T-cell (primary cell): ENCODE results near the gene UVRAG. TPM values are rescaled to one million over a fixed set of nuclear protein-coding genes. Genes with fewer than 3 reads are reported as not detected.

Source experiments
- ATAC-seq, 4 experiments: fragments of 200-7000 bp in 3 of 4; fragments of 150-1000 bp in 1 of 4; cut with Tn5 transposase; replicated peaks in 1 of 4; 1 replicate in 3 of 4; 2 replicates in 1 of 4; pipeline ENCODE4 v1.10.0; 2021; ENCODE audit warnings: moderate library complexity in 3 of 4, mild to moderate bottlenecking in 2 of 4, moderate number of reproducible peaks in 1 of 4
- CTCF ChIA-PET, 2 donors: fragments of 300-600 bp; sonication (Branson Sonifier 250); formaldehyde crosslinking; loops; one replicate each; lab custom pipeline; 2022; ENCODE audit warnings: antibody characterized with exemption in 2 of 2; lab: Charles Lee
- POLR2A ChIA-PET, 2 donors: fragments of 300-600 bp; sonication (Branson Sonifier 250); formaldehyde crosslinking; loops; one replicate each; lab custom pipeline; 2022; ENCODE audit warnings: antibody characterized with exemption in 2 of 2; lab: Charles Lee
- DNase-seq, 35 experiments: peaks; one replicate each; pipeline versions ENCODE4 v3.0.0 to v3.0.0-alpha.2; 2013 to 2023
- H3K27ac ChIP-seq: one replicate; pipeline ENCODE4 v1.5.1; 2013; ENCODE audit warnings: low read length
- H3K27me3 ChIP-seq, 2 experiments: replicated peaks in 1 of 2; 1 replicate in 1 of 2; 2 replicates in 1 of 2; pipeline versions ENCODE4 v1.6.1 to v1.7.0; 2013; ENCODE audit warnings: low read length in 1 of 2, mixed read lengths in 1 of 2; ENCODE audit not compliant: control insufficient read depth in 2 of 2, insufficient read depth in 2 of 2; ENCODE audit errors: extremely low read depth in 1 of 2
- H3K36me3 ChIP-seq, 2 donors: 1 replicate in 1 of 2; 2 replicates in 1 of 2; pipeline versions ENCODE4 v1.6.1 to v1.7.0; 2013; ENCODE audit warnings: low read length in 1 of 2; ENCODE audit not compliant: control insufficient read depth in 2 of 2, insufficient read depth in 1 of 2; ENCODE audit errors: extremely low read depth in 1 of 2
- H3K4me1 ChIP-seq, 2 experiments: 1 replicate in 1 of 2; 2 replicates in 1 of 2; pipeline versions ENCODE4 v1.6.1 to v1.7.0; 2013; ENCODE audit warnings: low read length in 2 of 2, mixed read lengths in 1 of 2; ENCODE audit not compliant: insufficient read depth in 2 of 2, control insufficient read depth in 1 of 2; ENCODE audit errors: extremely low read depth in 1 of 2
- H3K4me3 ChIP-seq, 2 donors: 1 replicate in 1 of 2; 2 replicates in 1 of 2; pipeline versions ENCODE4 v1.5.1 to v1.7.0; 2013; ENCODE audit warnings: mild to moderate bottlenecking in 2 of 2, low read length in 1 of 2, moderate library complexity in 1 of 2; ENCODE audit not compliant: control insufficient read depth in 1 of 2; ENCODE audit errors: extremely low read depth in 1 of 2
- H3K9me3 ChIP-seq: 2 replicates; pipeline ENCODE4 v1.7.0; 2013
- H3K27ac Mint-ChIP-seq, 2 donors: one replicate each; pipeline ENCODE4 v1.8.0; 2020 to 2021; ENCODE audit warnings: mild to moderate bottlenecking in 2 of 2, mixed read lengths in 2 of 2
- H3K27me3 Mint-ChIP-seq, 2 donors: one replicate each; pipeline ENCODE4 v1.8.0; 2021 to 2022; ENCODE audit warnings: mixed read lengths in 2 of 2
- H3K36me3 Mint-ChIP-seq: one replicate; pipeline ENCODE4 v1.8.0; 2021; ENCODE audit warnings: mixed read lengths
- H3K4me1 Mint-ChIP-seq, 3 donors: one replicate each; pipeline ENCODE4 v1.8.0; 2020 to 2022; ENCODE audit warnings: mixed read lengths in 3 of 3, mild to moderate bottlenecking in 1 of 3
- H3K4me3 Mint-ChIP-seq, 3 donors: one replicate each; pipeline ENCODE4 v1.8.0; 2020 to 2022; ENCODE audit warnings: mild to moderate bottlenecking in 3 of 3, mixed read lengths in 3 of 3, moderate library complexity in 3 of 3
- H3K9me3 Mint-ChIP-seq, 3 donors: one replicate each; pipeline ENCODE4 v1.8.0; 2020 to 2022; ENCODE audit warnings: mixed read lengths in 3 of 3
- WGBS: methylation state at CpG from one replicate; pipeline ENCODE4 v1.1.5; 2013; ENCODE audit warnings: missing lambda C conversion rate; ENCODE audit not compliant: insufficient coverage; 5-methylcytosine and 5-hydroxymethylcytosine counted together
- total RNA-seq, 35 experiments: library from RNA in 6 of 35; stranded (reverse) in 6 of 35; fragments of 120-200 nt in 1 of 35; gene quantifications; one replicate each; pipeline versions ENCODE4 v1.2.1 to v1.2.4 and lab custom pipeline; 2013 to 2026

UVRAG gene
- total RNA-seq, 5 donors from 2014 or later (not counting 1 experiment from before 2014, with no cell fraction given): 22.4 to 32.8 (median 27.6) TPM

GRCh38 chr11:75768909-75769771, 45.9 kb upstream of the UVRAG start:
- ATAC-seq (peak in 1 of 4 experiments; percentile 8), DNase-seq (peak in 1 of 35 experiments; percentile 8)
- Histone ChIP-seq H3K9me3 (no peaks in the 10 kb centered on the region), H3K4me3 (peak overlapping the region; percentile 47 to 66), H3K27ac (no peak overlapping the region), H3K36me3 (no peaks in the 10 kb centered on the region), H3K27me3 (peaks cover 3 to 29% of the 10 kb centered on the region in 2 experiments), H3K4me1 (peaks cover 5 to 18% of the 10 kb centered on the region in 2 experiments)
- no peaks in the 10 kb centered on the region for H3K36me3 Mint-ChIP-seq
- peaks cover 13 to 20% of the 10 kb centered on the region in 2 donors for H3K27me3 Mint-ChIP-seq
- no peak overlapping the region for H3K27ac Mint-ChIP-seq
- WGBS: 18% methylated on average over 29 of the region's 46 CpGs
- CTCF ChIA-PET: interaction anchor here in 1 of 2 donors (0.5 to 1.3 kb wide), 2 partner anchors 63 to 1020 kb away, joined by 3 to 4 read pairs; no protein-coding TSS in a partner anchor
- peaks cover 11 to 27% (median 15%) of the 10 kb centered on the region in 3 donors for H3K4me1 Mint-ChIP-seq
- POLR2A ChIA-PET: no interaction called here
- H3K4me3 Mint-ChIP-seq: peak overlapping the region; percentile 45 to 86 (median 63)
- no peaks in the 10 kb centered on the region for H3K9me3 Mint-ChIP-seq

- H3K4me3 ChIP-seq: no peak overlapping the region
- H3K4me1 Mint-ChIP-seq: peaks cover 11 to 27% (median 15%) of the 10 kb centered on the region in 3 donors
- peaks cover 3 to 29% of the 10 kb centered on the region in 2 experiments for H3K27me3 ChIP-seq
- WGBS: 70% methylated on average over 4 of the region's 5 CpGs
- DNase-seq: no peak
- no peaks in the 10 kb centered on the region for H3K36me3 Mint-ChIP-seq
- peak overlapping the region; percentile 28 to 86 (median 50) for H3K4me3 Mint-ChIP-seq
- no peaks in the 10 kb centered on the region for H3K9me3 ChIP-seq
- ChIA-PET POLR2A (no interaction called here), CTCF (interaction anchor here in 1 of 2 donors (1.3 kb wide), 1 partner anchor 64 kb away, joined by 4 read pairs; no protein-coding TSS in a partner anchor)
- no peak for ATAC-seq
- H3K27ac ChIP-seq: no peak overlapping the region
- H3K27ac Mint-ChIP-seq: no peak overlapping the region
- H3K27me3 Mint-ChIP-seq: peaks cover 13 to 20% of the 10 kb centered on the region in 2 donors
- no peaks in the 10 kb centered on the region for H3K36me3 ChIP-seq
- H3K4me1 ChIP-seq: peaks cover 5 to 18% of the 10 kb centered on the region in 2 experiments
- no peaks in the 10 kb centered on the region for H3K9me3 Mint-ChIP-seq
Observed at GRCh38 chr11:75770102-75770501, 44.9 kb upstream of the UVRAG start.

GRCh38 chr11:75771646-75772410, 43.2 kb upstream of the UVRAG start:
- H3K36me3 ChIP-seq: no peaks in the 10 kb centered on the region
- H3K4me1 Mint-ChIP-seq: peaks cover 11 to 27% (median 15%) of the 10 kb centered on the region in 3 donors
- CTCF ChIA-PET: interaction anchor here in 1 of 2 donors (0.6 kb wide), 1 partner anchor 33 kb away, joined by 7 read pairs; no protein-coding TSS in a partner anchor
- H3K27ac Mint-ChIP-seq: no peak overlapping the region
- H3K27me3 Mint-ChIP-seq: peaks cover 13 to 20% of the 10 kb centered on the region in 2 donors
- 89% methylated on average over 4 of the region's 6 CpGs for WGBS
- H3K27me3 ChIP-seq: peaks cover 3 to 29% of the 10 kb centered on the region in 2 experiments
- peak in 1 of 35 experiments; percentile 31 for DNase-seq
- peaks cover 5 to 18% of the 10 kb centered on the region in 2 experiments for H3K4me1 ChIP-seq
- H3K4me3 ChIP-seq: no peak overlapping the region
- POLR2A ChIA-PET: no interaction called here
- H3K9me3 ChIP-seq: no peaks in the 10 kb centered on the region
- no peak for ATAC-seq
- H3K9me3 Mint-ChIP-seq: no peaks in the 10 kb centered on the region
- no peak overlapping the region for H3K4me3 Mint-ChIP-seq
- no peak overlapping the region for H3K27ac ChIP-seq
- H3K36me3 Mint-ChIP-seq: no peaks in the 10 kb centered on the region

GRCh38 chr11:75773595-75774353, 41.2 kb upstream of the UVRAG start:
- Histone ChIP-seq H3K27me3 (peaks cover 3 to 16% of the 10 kb centered on the region in 2 experiments), H3K27ac (no peak overlapping the region), H3K4me1 (peaks cover 3 to 15% of the 10 kb centered on the region in 2 experiments), H3K36me3 (no peaks in the 10 kb centered on the region), H3K9me3 (no peaks in the 10 kb centered on the region), H3K4me3 (no peak overlapping the region)
- H3K27ac Mint-ChIP-seq: peak overlapping the region in 1 of 2 donors; percentile 13
- H3K4me3 Mint-ChIP-seq: no peak overlapping the region
- ATAC-seq (no peak), DNase-seq (peak in 1 of 35 experiments; percentile 43)
- CTCF ChIA-PET: interaction anchor here in 1 of 2 donors (1.1 kb wide), 1 partner anchor 68 kb away, joined by 3 read pairs; no protein-coding TSS in a partner anchor
- H3K9me3 Mint-ChIP-seq: no peaks in the 10 kb centered on the region
- H3K4me1 Mint-ChIP-seq: peaks cover 0 to 28% (median 10%) of the 10 kb centered on the region in 3 donors
- H3K36me3 Mint-ChIP-seq: no peaks in the 10 kb centered on the region
- H3K27me3 Mint-ChIP-seq: peaks cover 7 to 13% of the 10 kb centered on the region in 2 donors
- WGBS: 5% methylated on average over 2 of the region's 5 CpGs
- POLR2A ChIA-PET: interaction anchor here in 1 of 2 donors (0.5 kb wide), 1 partner anchor 625 kb away, joined by 3 read pairs; no protein-coding TSS in a partner anchor

- Histone ChIP-seq H3K27me3 (peaks cover 0 to 5% of the 10 kb centered on the region in 2 experiments), H3K4me1 (peaks cover 0 to 8% of the 10 kb centered on the region in 2 experiments), H3K4me3 (no peak overlapping the region), H3K36me3 (no peaks in the 10 kb centered on the region), H3K9me3 (no peaks in the 10 kb centered on the region), H3K27ac (no peak overlapping the region)
- Mint-ChIP-seq H3K36me3 (no peaks in the 10 kb centered on the region), H3K27me3 (peaks cover 3 to 4% of the 10 kb centered on the region in 2 donors), H3K4me3 (no peak overlapping the region), H3K4me1 (peaks cover 0 to 18% (median 6%) of the 10 kb centered on the region in 3 donors), H3K9me3 (no peaks in the 10 kb centered on the region), H3K27ac (no peak overlapping the region)
- CTCF ChIA-PET: no interaction called here
- POLR2A ChIA-PET: no interaction called here
- WGBS: no CpG with 5 or more reads among the region's 3 CpGs
- ATAC-seq: no peak
- DNase-seq: no peak
Observed at GRCh38 chr11:75775056-75775455, 40.0 kb upstream of the UVRAG start.
